ENCODE data around the gene KRTAP10-12.

- no peak for TF ChIP-seq CTCF (IDR thresholded peaks at IDR 0.05)
- no peak for TF ChIP-seq POLR2A (IDR thresholded peaks at IDR 0.05)
Measured at GRCh38 chr21:44718571-44718970, 21.6 kb downstream of the KRTAP10-12 start.

Measured in transverse colon (tissue), 3 donors.